Neuron (in vitro differentiated cells): Measurements from ENCODE around the gene ZNF892.
"Not testable (repeated sequence)": the region's sequence is repeated elsewhere in the genome, so short reads cannot be mapped to it uniquely, and the experiment has no call there.

Experiments used
- H2AFZ ChIP-seq: one replicate; pipeline ENCODE4 v1.6.1; 2013; ENCODE audit warnings: low read depth, mild to moderate bottlenecking, inconsistent platforms, low read length, moderate library complexity
- H3K27me3 ChIP-seq: one replicate; pipeline ENCODE4 v1.6.1; 2013; ENCODE audit warnings: low read length; ENCODE audit not compliant: insufficient read depth
- H3K36me3 ChIP-seq: one replicate; pipeline ENCODE4 v1.6.1; 2013; ENCODE audit warnings: low read length; ENCODE audit not compliant: insufficient read depth
- H3K4me1 ChIP-seq: one replicate; pipeline ENCODE4 v1.6.1; 2013; ENCODE audit warnings: low read length; ENCODE audit not compliant: insufficient read depth
- H3K4me3 ChIP-seq: 2 replicates; pipeline ENCODE4 v1.5.1; 2013; ENCODE audit warnings: mild to moderate bottlenecking, low read length, moderate library complexity
- H3K9me3 ChIP-seq: one replicate; pipeline ENCODE4 v1.6.1; 2013; ENCODE audit warnings: low read length

The ZNF892 gene

DNA sequence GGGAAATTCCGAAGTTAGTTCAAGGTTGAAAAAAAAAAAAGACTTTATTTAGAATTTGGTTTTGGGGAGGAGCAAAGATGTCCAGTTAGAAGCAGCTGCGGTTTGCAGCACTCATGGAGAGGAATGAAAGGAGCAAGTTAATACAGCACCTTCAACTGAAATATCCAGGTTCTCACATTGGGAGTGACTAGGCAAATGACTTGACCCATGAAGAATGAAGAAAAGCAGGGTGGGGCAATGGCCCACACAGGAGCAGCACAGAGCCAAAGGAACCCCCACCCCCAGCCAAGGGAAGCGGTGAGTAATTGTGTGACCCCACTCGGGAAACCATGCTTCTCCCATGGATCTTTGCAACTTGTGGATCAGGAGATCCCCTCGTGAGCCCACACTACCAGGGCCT lies 32.8 kb downstream of the ZNF892 start:
- H3K36me3 ChIP-seq, result no peaks in the 10 kb centered on the region
- no peak overlapping the region for H3K4me3 ChIP-seq

DNA sequence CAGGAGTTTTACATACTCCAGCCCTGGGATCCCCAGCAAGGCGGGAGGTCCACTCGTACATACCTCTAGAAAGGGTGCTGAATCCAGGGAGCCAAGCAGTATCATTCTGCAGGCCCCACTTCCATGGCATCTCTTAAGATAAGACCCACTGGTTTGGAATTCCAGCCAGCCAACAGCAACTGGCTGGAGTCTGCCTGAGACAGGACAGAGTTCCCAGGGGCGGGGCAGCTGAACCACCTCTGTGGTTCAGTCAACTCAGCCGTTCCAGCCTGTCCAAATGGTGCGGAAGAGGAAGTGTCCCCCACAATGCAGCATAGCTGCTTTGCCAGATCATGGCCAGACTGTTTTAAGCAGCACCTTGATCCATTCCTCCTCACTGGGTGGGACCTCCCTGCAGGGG lies 33.2 kb downstream of the ZNF892 start:
- no peaks in the 10 kb centered on the region for H3K27me3 ChIP-seq

More for the DNA sequence above, 32.8 kb downstream of the ZNF892 start:
- peaks cover 8% of the 10 kb centered on the region for H3K9me3 ChIP-seq
- no peak overlapping the region for H2AFZ ChIP-seq
- no peaks in the 10 kb centered on the region for H3K27me3 ChIP-seq
- H3K4me1 ChIP-seq, result no peaks in the 10 kb centered on the region

DNA sequence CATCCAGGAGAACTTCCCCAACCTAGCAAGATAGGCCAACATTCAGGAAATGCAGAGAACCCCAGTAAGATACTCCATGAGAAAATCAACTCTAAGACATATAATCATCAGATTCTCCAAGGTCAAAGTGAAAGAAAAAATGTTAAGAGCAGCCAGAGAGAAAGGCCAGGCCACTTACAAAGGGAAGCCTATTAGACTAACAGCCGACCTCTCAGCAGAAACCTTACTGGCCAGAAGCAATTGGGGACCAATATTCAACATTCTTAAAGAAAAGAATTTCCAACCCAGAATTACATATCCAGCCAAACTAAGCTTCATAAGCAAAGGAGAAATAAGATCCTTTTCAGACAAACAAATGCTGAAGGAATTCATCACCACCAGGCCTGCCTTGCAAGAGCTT lies 34.8 kb downstream of the ZNF892 start:
- not testable (repeated sequence) for H3K4me3 ChIP-seq, H3K36me3 ChIP-seq, H3K9me3 ChIP-seq, H3K27me3 ChIP-seq, H3K4me1 ChIP-seq, H2AFZ ChIP-seq

More for the DNA sequence above, 33.2 kb downstream of the ZNF892 start:
- peaks cover 8% of the 10 kb centered on the region for H3K9me3 ChIP-seq
- no peaks in the 10 kb centered on the region for H3K36me3 ChIP-seq
- no peak overlapping the region for H3K4me3 ChIP-seq
- H2AFZ ChIP-seq, result no peak overlapping the region
- no peaks in the 10 kb centered on the region for H3K4me1 ChIP-seq
